GM12874 (cell line): Measurements from ENCODE around the gene PAF1.

Source experiments
- TF ChIP-seq, protein P1 (sequence below): IDR thresholded peaks from 2 replicates; pipeline ENCODE4 v1.5.1; 2011; ENCODE audit warnings: low read depth, mild to moderate bottlenecking, control low read depth, low read length, moderate library complexity; ENCODE audit not compliant: insufficient read depth

PAF1 gene

DNA sequence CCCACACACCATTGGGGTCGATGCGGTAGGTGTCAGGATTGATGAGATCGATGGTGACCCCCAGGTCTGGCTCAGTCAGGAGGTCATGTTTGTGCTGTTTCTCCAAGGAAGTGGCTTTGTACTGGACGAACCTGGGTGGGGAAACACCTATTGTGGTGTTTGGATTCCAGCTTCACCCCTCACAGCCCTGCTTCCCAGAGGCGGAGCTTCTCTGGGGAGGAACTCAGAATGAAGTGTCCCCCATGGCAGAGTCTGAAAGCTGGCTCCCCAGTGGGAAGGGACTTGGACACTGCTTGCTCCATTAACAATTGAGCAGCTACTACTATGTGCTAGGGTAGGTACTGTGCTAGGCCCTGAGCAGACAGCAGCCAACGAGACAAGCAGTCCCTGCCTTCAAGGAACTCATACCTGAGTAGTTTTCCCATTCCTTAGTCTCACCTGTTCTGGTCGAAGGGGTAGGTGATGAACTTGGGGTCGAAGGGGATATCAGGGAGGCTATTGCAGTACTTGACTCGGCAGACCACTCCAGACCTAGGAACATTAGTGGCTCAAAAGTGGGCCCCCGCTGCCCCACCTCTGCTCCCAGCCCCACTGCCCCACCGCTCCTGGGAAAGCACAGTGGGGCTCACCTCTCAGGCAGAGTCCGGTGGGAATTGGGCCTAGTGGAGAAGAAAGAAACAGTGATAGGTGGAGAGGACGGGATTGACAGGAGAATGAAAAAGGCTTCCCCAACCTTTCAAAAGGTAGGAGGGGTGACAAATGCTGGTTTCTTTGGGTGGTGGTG lies 1.1 kb downstream of the PAF1 start:
- TF ChIP-seq, protein P1, sequence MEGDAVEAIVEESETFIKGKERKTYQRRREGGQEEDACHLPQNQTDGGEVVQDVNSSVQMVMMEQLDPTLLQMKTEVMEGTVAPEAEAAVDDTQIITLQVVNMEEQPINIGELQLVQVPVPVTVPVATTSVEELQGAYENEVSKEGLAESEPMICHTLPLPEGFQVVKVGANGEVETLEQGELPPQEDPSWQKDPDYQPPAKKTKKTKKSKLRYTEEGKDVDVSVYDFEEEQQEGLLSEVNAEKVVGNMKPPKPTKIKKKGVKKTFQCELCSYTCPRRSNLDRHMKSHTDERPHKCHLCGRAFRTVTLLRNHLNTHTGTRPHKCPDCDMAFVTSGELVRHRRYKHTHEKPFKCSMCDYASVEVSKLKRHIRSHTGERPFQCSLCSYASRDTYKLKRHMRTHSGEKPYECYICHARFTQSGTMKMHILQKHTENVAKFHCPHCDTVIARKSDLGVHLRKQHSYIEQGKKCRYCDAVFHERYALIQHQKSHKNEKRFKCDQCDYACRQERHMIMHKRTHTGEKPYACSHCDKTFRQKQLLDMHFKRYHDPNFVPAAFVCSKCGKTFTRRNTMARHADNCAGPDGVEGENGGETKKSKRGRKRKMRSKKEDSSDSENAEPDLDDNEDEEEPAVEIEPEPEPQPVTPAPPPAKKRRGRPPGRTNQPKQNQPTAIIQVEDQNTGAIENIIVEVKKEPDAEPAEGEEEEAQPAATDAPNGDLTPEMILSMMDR: no peak

GRCh38 chr19:39388657-39389056 lies 2.2 kb downstream of the PAF1 start:
- TF ChIP-seq, protein P1: no peak

- TF ChIP-seq, protein P1: no peak
Measured at GRCh38 chr19:39386557-39386956, 4.3 kb downstream of the PAF1 start.

- TF ChIP-seq, protein P1: no peak
Measured at GRCh38 chr19:39385629-39386411, 5.1 kb downstream of the PAF1 start.

DNA sequence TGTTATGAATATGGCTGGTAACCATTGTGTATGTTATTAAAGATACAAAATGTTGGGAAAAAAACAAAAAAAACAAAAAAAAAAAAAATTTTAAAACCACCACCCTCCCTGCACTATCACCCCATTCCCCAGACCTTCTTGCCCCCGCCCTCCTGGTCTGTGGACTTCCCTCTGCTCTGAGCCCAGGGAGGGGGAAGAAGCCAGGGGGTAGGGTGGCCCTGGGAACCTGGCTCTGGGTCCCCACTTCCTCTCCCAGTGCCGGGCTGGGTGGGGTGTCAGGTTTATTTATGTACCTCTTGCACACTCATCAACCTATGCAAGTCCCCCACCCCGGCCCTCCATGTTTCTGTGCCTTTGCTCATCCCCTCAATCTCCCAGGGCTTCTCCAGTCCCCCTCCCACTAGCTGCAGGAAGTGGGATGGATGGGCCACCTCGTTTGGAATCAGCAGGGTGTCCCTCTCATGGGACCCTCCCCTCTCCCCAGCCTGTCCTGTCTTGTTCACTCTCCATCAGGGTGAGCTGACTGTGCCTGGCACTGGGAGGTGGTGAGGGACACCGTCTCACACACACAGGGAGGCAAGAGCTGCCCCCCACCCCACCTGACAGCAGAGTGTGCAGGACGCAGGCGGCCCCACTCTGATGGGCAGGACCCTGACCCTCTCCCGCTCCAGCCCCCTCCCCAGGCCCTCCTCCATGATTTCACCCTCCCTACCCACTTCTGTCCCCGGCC lies 5.9 kb downstream of the PAF1 start:
- TF ChIP-seq, protein P1: no peak

DNA sequence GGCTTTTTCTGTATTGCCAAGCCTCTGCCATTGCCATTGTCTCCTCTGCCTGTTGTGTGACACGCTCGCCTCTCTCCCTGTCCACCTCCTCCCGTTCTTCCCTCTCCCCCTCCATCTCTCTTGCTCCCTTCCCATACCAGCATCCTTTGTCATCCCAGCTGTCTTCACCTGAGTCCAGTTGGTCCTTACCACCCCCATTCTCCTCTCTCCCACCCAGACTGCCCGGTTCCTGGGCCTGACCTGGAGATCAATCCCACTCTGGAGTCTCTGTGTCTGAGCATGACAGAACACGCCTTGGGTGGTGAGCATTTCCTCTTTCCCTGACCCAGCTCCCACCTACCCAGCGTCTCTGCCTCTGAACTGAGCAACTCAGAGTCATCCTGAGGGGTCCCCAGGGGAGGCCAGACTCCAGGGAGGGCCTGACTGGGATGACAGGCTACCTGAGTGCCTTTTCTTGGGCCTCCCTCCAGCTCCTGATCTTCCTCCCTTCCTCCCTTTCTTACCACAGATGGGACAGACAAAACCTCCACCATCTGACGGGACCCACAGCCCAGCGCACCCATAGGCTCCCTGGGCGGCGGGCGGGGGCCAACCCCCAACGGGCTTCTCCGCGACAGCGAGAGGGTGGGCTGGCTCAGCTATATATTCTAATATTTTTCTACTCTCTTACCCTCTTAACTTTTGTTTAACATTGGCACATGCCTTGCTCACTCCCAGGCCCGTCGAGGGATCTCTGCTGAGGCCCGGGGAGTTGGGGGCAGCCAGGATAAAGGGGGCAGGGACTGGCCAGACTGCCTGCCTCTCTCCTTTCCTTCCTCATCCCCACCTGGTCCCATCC lies 7.7 kb downstream of the PAF1 start:
- TF ChIP-seq, protein P1: no peak
